ENCODE measurements around the gene SYNPO2.
A peak's percentile ranks its signal among the peaks of the same experiment; 100 is the strongest.
"Not testable (repeated sequence)": the region's sequence is repeated elsewhere in the genome, so short reads cannot be mapped to it uniquely, and the experiment has no call there.

SYNPO2 gene

GRCh38 chr4:119011607-119011988, 122.9 kb downstream of the SYNPO2 start:
- no peak for DNase-seq (ENCODE audit: low read depth, low spot score)
- CTCF ChIA-PET, result interaction anchor here (1.2 kb wide), 1 partner anchor 30 kb away, joined by 3 read pairs; no protein-coding TSS in a partner anchor
- no peak overlapping the region for H3K4me3 ChIP-seq (ENCODE audit: low read depth, low read length)
- POLR2A ChIA-PET, result interaction anchor here (0.8 kb wide), 1 partner anchor 29 kb away, joined by 3 read pairs; no protein-coding TSS in a partner anchor
- no peak for TF ChIP-seq CTCF (IDR thresholded peaks at IDR 0.05; ENCODE audit: insufficient read depth, low read length, missing control alignments)

GRCh38 chr4:119014658-119015057, 126.0 kb downstream of the SYNPO2 start:
- H3K4me3 ChIP-seq (ENCODE audit: low read depth, low read length), result no peak overlapping the region
- TF ChIP-seq CTCF (IDR thresholded peaks at IDR 0.05; ENCODE audit: insufficient read depth, low read length, missing control alignments), result no peak
- CTCF ChIA-PET, result interaction anchor here (0.7 to 1.7 kb wide), 3 partner anchors 11 to 46 kb away, joined by 3 to 4 read pairs (median 3); no protein-coding TSS in a partner anchor
- POLR2A ChIA-PET, result no interaction called here
- no peak for DNase-seq (ENCODE audit: low read depth, low spot score)

- ChIA-PET CTCF (interaction anchor here (1.1 to 1.8 kb wide), 4 partner anchors 9 to 24 kb away, joined by 4 to 7 read pairs (median 4); no protein-coding TSS in a partner anchor), POLR2A (interaction anchor here (0.6 to 1.8 kb wide), 7 partner anchors 9 to 283 kb away, joined by 3 to 7 read pairs (median 3); no protein-coding TSS in a partner anchor)
- no peak for TF ChIP-seq CTCF (IDR thresholded peaks at IDR 0.05; ENCODE audit: insufficient read depth, low read length, missing control alignments)
- H3K4me3 ChIP-seq (ENCODE audit: low read depth, low read length), result no peak overlapping the region
- DNase-seq (ENCODE audit: low read depth, low spot score), result peak; percentile 95
These were observed 128.0 kb downstream of the SYNPO2 start for GRCh38 chr4:119016636-119017035.

GRCh38 chr4:119017636-119018035, 129.0 kb downstream of the SYNPO2 start:
- no peak for TF ChIP-seq CTCF (IDR thresholded peaks at IDR 0.05; ENCODE audit: insufficient read depth, low read length, missing control alignments)
- no peak for DNase-seq (ENCODE audit: low read depth, low spot score)
- no peak overlapping the region for H3K4me3 ChIP-seq (ENCODE audit: low read depth, low read length)
- ChIA-PET POLR2A (interaction anchor here (1.2 to 1.8 kb wide), 2 partner anchors 19 to 29 kb away, joined by 3 to 7 read pairs; no protein-coding TSS in a partner anchor), CTCF (interaction anchor here (0.8 to 1.5 kb wide), 2 partner anchors 23 to 36 kb away, joined by 3 to 4 read pairs; no protein-coding TSS in a partner anchor)

- peak; percentile 89 for DNase-seq (ENCODE audit: low read depth, low spot score)
- ChIA-PET CTCF (interaction anchor here (1.2 kb wide), 1 partner anchor 19 kb away, joined by 4 read pairs; no protein-coding TSS in a partner anchor), POLR2A (interaction anchor here (0.6 to 1.0 kb wide), 2 partner anchors 30 to 31 kb away, joined by 3 to 5 read pairs; no protein-coding TSS in a partner anchor)
- no peak overlapping the region for H3K4me3 ChIP-seq (ENCODE audit: low read depth, low read length)
- no peak for TF ChIP-seq CTCF (IDR thresholded peaks at IDR 0.05; ENCODE audit: insufficient read depth, low read length, missing control alignments)
These were observed 131.5 kb downstream of the SYNPO2 start for GRCh38 chr4:119020158-119020557.

- POLR2A ChIA-PET, result not testable (repeated sequence)
These were observed 133.9 kb downstream of the SYNPO2 start for GRCh38 chr4:119022520-119022919.

GRCh38 chr4:119024102-119024501, 135.4 kb downstream of the SYNPO2 start:
- DNase-seq (ENCODE audit: low read depth, low spot score), result no peak
- ChIA-PET POLR2A (no interaction called here), CTCF (interaction anchor here (0.9 to 3.2 kb wide), 3 partner anchors 17 to 636 kb away, joined by 3 to 14 read pairs (median 14); no protein-coding TSS in a partner anchor)
- no peak overlapping the region for H3K4me3 ChIP-seq (ENCODE audit: low read depth, low read length)
- TF ChIP-seq CTCF (IDR thresholded peaks at IDR 0.05; ENCODE audit: insufficient read depth, low read length, missing control alignments), result no peak

More at GRCh38 chr4:119022520-119022919, 133.9 kb downstream of the SYNPO2 start:
- DNase-seq (ENCODE audit: low read depth, low spot score); CTCF ChIA-PET; H3K4me3 ChIP-seq (ENCODE audit: low read depth, low read length): not testable (repeated sequence)
